Nucleus accumbens (tissue), 56 donors: ENCODE results near the gene ORM1.
"Not testable (repeated sequence)": the region's sequence is repeated elsewhere in the genome, so short reads cannot be mapped to it uniquely, and the experiment has no call there.

ENCODE experiments used
- DNase-seq, 56 donors: peaks; one replicate each; lab custom pipeline; 2025; lab: John Stamatoyannopoulos, UW

The ORM1 gene

DNA sequence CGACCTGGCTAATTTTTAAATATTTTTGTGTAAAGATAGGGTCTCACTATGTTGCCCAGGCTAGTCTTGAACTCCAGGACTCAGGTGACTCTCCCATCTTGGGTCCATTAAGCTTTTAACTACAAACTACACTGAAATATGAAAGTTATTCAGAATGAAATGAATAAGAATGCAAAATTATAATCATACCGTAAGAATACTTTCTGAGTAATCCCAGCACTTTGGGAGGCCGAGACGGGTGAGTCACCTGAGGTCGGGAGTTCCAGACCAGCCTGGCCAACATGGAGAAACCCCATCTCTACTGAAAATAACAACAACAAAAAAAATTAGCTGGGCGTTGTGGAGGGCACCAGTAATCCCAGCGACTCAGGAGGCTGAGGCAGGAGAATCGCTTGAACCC is 1.1 kb upstream of the ORM1 start:
- DNase-seq, result no peak

DNA sequence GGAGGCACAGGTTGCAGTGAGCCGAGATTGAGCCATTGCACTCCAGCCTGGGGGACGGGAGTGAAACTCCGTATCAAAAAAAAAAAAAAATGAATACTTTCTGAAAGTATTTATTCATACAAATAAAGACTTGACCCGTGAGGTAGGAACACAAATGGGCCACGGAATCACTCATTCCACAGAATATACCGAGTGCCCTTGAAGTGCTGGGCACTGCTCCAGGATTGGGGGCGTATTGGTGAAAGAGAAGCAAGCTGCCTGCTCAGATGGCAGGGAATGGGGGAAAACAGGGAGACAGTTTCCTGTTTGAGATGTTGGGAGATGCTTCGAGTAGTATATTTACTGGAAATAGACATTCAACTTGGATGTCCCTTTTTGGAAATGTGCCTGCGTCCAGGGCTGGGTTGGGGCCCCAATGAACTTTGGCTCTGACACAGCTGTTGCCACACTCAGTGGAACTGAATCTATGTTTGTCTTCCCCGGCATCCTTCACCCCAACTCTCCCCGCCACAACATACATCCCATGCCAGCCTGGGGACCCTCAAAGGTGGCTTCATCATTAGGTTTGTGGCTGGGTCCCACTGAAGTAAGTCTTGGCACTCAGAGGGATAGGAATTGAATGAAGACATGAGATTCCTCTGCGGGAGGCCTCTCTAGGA is 609 bp upstream of the ORM1 start:
- DNase-seq, result not testable (repeated sequence)

DNA sequence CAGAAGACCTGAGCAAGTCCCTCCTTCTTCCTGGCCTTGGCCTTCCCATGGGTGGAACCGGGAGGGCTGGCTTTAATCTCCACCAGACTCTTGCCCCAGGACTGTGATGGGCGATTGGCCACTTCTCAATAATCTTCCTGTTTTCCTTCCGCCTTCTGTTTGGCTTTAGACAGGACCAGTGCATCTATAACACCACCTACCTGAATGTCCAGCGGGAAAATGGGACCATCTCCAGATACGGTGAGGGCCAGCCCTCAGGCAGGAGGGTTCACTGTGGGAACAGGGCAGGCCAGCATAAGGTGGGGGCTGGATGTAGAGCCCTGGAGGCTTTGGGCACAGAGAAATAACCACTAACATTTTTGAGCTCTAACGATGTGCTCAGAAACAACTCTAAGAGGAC is 951 bp downstream of the ORM1 start:
- not testable (repeated sequence) for DNase-seq

DNA sequence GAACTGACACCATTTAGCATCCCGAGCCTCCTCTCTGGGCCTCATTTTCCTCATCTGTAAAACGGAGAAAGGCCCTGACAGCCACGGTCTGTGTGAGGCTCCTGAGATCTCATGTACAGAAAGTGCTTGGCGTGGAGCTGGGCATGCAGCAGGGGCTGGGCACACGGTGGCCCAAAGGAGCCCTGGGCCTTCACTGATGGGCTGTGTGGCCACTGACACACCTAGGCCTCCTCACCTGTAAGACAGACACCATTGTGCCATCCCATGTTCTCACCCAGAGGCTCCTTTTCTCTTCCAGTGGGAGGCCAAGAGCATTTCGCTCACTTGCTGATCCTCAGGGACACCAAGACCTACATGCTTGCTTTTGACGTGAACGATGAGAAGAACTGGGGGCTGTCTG is 1.6 kb downstream of the ORM1 start:
- no peak for DNase-seq

DNA sequence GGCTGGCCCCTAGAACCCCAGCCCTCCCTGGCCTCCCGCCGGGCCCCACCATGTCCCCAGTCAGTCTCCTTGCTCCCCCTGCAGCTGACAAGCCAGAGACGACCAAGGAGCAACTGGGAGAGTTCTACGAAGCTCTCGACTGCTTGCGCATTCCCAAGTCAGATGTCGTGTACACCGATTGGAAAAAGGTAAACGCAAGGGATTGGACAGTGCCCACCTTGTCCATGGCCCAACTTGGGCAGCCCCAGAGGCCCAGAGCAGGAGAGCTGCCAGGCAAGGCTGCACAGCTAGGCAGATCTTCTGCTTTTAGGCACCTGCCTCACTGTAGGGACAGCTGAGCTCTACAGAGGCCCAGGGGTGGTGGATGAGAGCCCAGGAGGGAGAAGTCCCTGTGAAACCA is 2.1 kb downstream of the ORM1 start:
- DNase-seq, result not testable (repeated sequence)

DNA sequence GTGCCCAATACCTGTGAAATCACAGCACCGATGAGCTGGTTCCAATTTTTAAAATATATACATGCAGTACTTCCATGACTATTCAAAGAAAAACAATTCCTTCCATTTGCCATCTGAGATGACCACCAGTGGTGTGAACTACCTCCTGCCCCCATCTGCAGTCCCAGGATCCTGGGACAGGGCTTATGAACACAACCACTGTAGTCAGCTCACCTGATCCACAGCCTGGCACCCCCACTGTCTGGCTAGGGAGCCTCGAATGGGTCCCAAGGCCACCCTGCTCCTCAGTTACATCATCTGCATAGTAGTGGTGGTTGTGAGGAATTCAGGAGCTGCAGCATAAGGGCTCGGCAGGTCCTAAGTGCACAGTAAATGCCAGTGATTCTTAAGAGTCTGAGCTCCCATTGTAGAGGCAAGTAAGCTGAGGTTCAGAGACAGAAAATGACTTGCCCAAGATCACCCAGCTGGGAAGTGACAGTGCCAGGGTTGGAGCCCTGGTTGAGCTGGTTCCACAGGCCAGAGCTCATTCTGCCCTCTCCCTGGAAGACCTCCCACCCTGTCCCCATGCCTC is 2.9 kb downstream of the ORM1 start:
- DNase-seq, result not testable (repeated sequence)

DNA sequence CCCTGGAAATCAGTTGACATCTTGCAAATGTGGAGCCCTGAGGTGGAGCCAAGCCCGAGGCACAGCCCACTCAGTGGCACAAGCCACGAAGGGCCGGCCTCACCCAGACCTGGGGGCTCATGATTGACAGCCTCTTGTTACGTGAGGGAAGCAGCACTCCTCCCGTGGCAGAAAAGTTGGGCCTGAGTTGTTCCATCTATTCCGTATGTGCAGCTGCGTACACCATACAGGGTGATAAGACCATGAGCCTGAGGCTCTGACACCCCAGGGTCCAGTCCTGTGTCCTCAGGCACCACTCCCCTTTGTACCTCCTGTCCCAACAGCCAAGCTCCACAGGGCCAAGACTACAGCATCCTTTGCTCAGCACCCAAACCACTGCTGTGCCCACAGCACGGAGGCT is 4.9 kb downstream of the ORM1 start:
- no peak for DNase-seq

DNA sequence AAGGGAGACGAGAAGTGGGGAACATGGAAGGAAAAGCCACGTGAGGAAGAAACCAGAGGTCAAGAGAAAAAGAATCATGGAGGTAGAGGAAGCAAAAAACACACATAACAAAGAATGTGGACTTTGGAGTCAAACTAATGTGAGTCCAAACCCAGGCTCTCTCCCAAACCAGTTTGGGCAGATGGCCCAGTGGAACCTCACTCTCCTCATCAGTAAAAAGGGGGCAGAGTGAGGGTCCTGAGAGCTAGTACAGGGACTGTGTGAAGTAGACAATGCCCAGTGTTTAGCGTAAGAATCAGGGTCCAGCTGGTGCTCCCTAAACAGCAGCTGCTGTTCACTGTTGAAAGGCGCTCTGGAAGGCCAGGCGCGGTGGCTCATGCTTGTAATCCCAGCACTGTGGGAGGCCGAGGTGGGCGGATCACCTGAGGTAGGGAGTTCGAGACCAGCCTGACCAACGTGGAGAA is 5.5 kb downstream of the ORM1 start:
- not testable (repeated sequence) for DNase-seq

DNA sequence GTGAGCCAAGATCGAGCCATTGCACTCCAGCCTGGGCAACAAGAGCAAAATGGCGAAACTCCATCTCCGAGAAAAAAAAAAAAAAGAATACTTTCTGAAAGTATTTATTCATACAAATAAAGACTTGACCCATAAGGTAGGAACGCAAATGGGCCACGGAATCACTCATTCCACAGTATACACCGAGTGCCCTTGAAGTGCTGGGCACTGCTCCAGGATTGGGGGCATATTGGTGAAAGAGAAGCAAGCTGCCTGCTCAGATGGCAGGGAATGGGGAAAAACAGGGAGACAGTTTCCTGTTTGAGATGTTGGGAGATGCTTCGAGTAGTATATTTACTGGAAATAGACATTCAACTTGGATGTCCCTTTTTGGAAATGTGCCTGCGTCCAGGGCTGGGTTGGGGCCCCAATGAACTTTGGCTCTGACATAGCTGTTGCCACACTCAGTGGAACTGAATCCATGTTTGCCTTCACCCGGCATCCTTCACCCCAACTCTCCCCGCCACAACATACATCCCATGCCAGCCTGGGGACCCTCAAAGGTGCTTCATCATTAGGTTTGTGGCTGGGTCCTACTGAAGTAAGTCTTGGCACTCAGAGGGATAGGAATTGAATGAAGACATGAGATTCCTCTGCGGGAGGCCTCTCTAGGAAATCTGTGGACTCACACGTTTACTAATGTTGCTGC is 6.2 kb downstream of the ORM1 start:
- DNase-seq, result not testable (repeated sequence)

DNA sequence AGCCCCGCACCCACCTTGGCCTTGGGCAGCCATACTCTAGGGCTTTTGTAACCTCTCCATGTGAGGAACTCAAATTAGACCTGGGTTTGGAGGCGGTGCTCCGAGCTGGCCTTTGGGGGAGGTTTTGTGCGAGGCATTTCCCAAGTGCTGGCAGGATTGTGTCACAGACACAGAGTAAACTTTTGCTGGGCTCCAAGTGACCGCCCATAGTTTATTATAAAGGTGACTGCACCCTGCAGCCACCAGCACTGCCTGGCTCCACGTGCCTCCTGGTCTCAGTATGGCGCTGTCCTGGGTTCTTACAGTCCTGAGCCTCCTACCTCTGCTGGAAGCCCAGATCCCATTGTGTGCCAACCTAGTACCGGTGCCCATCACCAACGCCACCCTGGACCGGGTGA is 6.7 kb downstream of the ORM1 start, which contains the start of gene ORM2:
Gene ORM2, plus strand, starts transcription at position 245 of the 398 bp plus-strand sequence. Its CDS starts 36 bp downstream, at position 281.
- DNase-seq, result not testable (repeated sequence)

DNA sequence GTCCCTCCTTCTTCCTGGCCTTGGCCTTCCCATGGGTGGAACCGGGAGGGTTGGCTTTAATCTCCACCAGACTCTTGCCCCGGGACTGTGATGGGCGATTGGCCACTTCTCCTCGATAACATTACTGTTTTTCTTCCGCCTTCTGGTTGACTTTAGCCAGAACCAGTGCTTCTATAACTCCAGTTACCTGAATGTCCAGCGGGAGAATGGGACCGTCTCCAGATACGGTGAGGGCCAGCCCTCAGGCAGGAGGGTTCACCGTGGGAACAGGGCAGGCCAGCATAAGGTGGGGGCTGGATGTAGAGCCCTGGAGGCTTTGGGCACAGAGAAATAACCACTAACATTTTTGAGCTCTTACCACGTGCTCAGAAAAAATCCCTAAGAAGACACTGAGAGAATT is 7.7 kb downstream of the ORM1 start:
- no peak for DNase-seq

DNA sequence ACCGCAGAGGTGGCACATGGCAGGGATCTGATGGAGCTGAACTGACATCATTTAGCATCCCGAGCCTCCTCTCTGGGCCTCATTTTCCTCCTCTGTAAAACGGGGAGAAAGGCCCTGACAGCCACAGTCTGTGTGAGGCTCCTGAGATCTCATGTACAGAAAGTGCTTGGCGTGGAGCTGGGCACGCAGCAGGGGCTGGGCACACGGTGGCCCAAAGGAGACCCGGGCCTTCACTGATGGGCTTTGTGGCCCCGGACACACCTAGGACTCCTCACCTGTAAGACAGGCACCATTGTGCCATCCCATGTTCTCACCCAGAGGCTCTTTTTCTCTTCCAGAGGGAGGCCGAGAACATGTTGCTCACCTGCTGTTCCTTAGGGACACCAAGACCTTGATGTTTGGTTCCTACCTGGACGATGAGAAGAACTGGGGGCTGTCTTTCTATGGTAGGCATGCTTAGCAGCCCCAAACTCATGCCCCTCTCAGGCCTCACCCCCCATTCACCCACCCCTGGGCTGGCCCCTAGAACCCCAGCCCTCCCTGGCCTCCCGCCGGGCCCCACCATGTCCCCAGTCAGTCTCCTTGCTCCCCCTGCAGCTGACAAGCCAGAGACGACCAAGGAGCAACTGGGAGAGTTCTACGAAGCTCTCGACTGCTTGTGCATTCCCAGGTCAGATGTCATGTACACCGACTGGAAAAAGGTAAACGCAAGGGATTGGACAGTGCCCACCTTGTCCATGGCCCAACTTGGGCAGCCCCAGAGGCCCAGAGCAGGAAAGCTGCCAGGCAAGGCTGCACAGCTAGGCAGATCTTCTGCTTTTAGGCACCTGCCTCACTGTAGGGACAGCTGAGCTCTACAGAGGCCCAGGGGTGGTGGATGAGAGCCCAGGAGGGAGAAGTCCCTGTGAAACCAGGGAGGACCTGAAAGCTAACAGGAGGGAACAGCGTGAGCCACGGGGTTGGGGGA is 8.6 kb downstream of the ORM1 start:
- not testable (repeated sequence) for DNase-seq

DNA sequence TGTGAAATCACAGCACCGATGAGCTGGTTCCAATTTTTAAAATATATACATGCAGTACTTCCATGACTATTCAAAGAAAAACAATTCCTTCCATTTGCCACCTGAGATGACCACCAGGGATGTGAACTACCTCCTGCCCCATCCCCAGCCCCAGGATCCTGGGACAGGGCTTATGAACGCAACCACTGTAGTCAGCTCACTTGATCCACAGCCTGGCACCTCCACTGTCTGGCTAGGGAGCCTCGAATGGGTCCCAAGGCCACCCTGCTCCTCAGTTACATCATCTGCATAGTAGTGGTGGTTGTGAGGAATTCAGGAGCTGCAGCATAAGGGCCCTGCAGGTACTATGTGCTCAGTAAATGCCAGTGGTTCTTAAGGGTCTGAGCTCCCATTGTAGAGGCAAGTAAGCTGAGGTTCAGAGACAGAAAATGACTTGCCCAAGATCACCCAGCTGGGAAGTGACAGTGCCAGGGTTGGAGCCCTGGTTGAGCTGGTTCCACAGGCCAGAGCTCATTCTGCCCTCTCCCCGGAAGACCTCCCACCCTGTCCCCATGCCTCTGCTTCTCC is 9.7 kb downstream of the ORM1 start:
- DNase-seq, result not testable (repeated sequence)

DNA sequence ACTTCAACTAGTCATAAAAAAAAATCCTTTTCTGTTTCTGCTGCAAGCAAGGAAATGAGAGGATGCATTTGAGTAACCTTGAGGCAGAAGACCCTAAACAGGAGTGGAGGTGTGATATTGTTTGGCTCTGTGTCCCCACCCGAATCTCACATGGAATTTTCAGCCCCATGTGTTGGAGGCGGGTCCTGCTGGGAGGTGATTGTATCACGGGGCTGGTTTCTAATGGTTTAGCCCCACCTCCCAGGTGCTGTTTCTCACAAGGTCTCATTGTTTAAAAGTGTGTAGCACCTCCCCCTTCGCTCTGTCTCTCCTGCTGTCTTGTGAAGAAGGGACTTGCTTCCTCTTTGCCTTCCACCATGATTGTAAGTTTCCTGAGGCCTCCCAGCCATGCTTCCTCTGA is 10.8 kb downstream of the ORM1 start:
- not testable (repeated sequence) for DNase-seq

DNA sequence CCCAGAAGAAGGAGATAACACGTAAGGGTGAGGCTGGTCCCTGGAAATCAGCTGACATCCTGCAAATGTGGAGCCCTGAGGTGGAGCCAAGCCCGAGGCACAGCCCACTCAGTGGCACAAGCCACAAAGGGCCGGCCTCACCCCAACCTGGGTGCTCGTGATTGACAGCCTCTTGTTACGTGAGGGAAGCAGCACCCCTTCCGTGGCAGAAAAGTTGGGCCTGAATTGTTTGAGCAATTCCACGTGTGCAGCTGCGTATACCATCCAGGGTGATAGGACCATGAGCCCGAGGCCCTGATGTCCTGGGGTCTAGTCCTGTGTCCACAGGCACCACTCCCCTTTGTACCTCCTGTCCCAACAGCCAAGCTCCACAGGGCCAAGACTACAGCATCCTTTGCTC is 11.6 kb downstream of the ORM1 start:
- DNase-seq, result no peak

DNA sequence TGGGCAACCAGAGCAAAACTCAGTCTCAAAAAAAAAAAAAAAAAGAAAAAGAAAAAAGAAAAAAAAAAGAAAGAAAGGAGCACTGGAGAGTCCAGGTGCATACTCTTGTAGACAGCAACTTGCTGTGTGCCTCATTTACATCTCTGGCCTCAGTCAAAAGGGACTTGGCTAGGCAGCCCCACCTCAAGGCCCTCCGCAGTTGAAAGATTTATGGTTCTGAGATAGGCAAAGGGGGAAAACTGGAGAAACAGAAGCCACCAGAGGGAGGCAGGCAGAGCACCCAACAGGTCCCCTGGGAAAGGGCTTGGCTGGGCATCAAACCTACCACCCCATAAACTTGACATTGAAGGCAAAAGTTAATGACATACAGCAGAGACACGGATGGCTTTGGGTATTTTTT is 12.8 kb downstream of the ORM1 start:
- no peak for DNase-seq

DNA sequence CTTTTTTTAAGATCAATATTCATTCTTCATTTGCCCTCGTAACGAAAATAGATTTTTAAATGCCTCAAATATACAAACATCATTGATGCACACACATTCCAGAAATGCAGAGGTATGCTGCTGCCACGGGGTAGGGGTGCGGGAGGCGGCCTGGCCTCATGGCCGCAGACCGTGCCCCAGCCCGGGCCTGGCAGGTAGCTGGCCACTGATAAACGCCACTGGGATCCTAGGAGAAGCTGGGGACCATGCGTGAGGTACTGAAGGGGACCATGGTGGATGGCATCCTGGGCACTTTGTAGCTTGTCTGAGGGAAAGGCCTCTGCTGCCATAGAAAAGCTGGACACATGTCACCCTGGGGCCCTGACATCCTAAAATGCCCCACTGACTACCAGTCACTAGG is 13.3 kb downstream of the ORM1 start:
- DNase-seq, result no peak

DNA sequence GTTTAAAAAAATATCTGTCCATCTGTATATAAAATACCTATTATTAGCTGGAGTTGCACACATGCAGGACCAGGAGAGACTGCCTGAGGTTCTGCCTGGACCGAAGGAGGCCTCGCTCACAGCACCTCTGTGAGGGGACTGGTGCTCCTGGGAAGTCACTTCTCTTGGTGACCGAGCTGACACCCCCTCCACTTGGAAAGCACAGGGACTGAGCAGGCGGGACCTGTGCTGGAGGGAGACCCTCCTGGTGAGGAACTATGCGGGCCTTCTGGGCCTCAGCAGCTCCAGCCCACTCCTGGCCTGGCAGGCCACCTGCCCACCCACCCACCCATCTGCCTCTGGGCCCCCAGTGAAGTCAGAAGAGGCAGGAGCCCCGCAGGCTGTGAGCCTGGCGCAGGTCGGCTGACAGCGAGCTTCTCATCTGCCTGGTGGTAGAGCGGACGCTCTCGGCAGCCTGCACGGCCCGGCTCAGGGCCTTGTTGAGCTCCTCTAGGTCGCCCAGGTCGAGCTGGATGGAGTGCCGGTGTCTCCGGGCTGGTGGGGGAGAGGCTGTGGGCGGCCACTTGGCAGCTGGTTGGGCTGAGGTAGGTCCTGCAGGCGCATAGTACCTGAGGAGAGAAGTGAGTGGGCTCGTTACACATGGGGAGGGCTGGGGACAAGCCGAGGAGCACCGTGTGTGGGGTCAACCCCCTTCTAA is 13.9 kb downstream of the ORM1 start:
- DNase-seq, result no peak

DNA sequence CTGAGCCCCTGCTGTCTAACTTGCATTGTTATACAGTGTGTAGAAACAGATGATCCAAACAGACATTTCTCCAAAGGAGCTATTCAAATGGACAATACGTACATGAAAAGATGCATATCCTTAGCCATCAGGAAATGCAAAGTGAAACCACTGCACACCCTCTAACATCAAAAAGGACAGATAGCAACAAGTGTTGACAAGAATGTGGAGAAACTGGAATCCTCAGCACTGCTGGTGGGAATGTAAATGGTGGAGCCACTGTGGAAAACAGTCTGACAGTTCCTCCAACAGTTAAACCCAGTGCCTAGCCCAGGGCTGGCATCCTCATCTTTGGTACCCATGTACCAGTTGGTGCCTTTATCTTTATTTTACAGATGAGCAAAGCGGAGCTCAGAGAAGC is 15.3 kb downstream of the ORM1 start:
- DNase-seq, result no peak
